MM.1S (cell line): ENCODE measurements around the gene CLTCL1.

Experiments used
- DNase-seq: peaks from one replicate; pipeline ENCODE4 v3.0.0-alpha.2; 2015
- H2AFZ ChIP-seq: fragments of 300-600 bp; sonication (generic); 2 replicates; pipeline ENCODE4 v1.6.0; 2016; ENCODE audit warnings: antibody characterized with exemption, low read length
- H3F3A ChIP-seq: fragments of 300-600 bp; sonication (generic); 2 replicates; pipeline ENCODE4 v1.6.1; 2016; ENCODE audit warnings: mild to moderate bottlenecking, antibody characterized with exemption, low read length, moderate library complexity, mixed read lengths; ENCODE audit not compliant: insufficient read depth
- H3K27ac ChIP-seq: fragments of 300-600 bp; sonication (generic); 2 replicates; pipeline ENCODE4 v1.5.1; 2016; ENCODE audit warnings: mild to moderate bottlenecking, low read length
- H3K27me3 ChIP-seq: fragments of 300-600 bp; sonication (generic); replicated peaks from 2 replicates; pipeline ENCODE4 v1.6.0; 2016; ENCODE audit warnings: low read length; ENCODE audit not compliant: insufficient read depth
- H3K36me3 ChIP-seq: fragments of 300-600 bp; sonication (generic); replicated peaks from 2 replicates; pipeline ENCODE4 v1.6.1; 2016; ENCODE audit warnings: mild to moderate bottlenecking, low read length, mixed read lengths; ENCODE audit not compliant: insufficient read depth
- H3K4me1 ChIP-seq: fragments of 300-600 bp; sonication (generic); 2 replicates; pipeline ENCODE4 v1.6.1; 2016; ENCODE audit warnings: low read length, mixed read lengths
- H3K4me2 ChIP-seq: fragments of 300-600 bp; sonication (generic); 2 replicates; pipeline ENCODE4 v1.6.0; 2016; ENCODE audit warnings: low read depth, low read length
- H3K4me3 ChIP-seq: fragments of 300-600 bp; sonication (generic); 2 replicates; pipeline ENCODE4 v1.5.1; 2016; ENCODE audit warnings: low read length, mixed read lengths
- H3K79me2 ChIP-seq: fragments of 300-600 bp; sonication (generic); 2 replicates; pipeline ENCODE4 v1.6.1; 2016; ENCODE audit warnings: mixed run types, low read length, mixed read lengths
- H3K9ac ChIP-seq: fragments of 300-600 bp; sonication (generic); 2 replicates; pipeline ENCODE4 v1.6.1; 2016; ENCODE audit warnings: low read length, mixed read lengths
- H3K9me2 ChIP-seq: fragments of 300-600 bp; sonication (generic); replicated peaks from 2 replicates; pipeline ENCODE4 v1.6.1; 2016; ENCODE audit warnings: mild to moderate bottlenecking, low read length, mixed read lengths; ENCODE audit not compliant: insufficient read depth
- H3K9me3 ChIP-seq: fragments of 300-600 bp; sonication (generic); replicated peaks from 2 replicates; pipeline ENCODE4 v1.6.1; 2016; ENCODE audit warnings: mild to moderate bottlenecking, low read length, mixed read lengths; ENCODE audit not compliant: insufficient read depth
- H4K20me1 ChIP-seq: fragments of 300-600 bp; sonication (generic); 2 replicates; pipeline ENCODE4 v1.6.1; 2016; ENCODE audit warnings: mild to moderate bottlenecking, low read length, moderate library complexity, mixed read lengths; ENCODE audit not compliant: insufficient read depth
- EZH2 ChIP-seq: fragments of 300-600 bp; sonication (generic); optimal IDR thresholded peaks from 2 replicates; pipeline ENCODE3; 2017; ENCODE audit warnings: low read depth, mild to moderate bottlenecking, antibody characterized with exemption, low read length, mixed read lengths
- EZH2phosphoT487 ChIP-seq: fragments of 300-600 bp; sonication (generic); IDR thresholded peaks from 2 replicates; pipeline ENCODE4 v1.6.1; 2018; ENCODE audit warnings: antibody characterized with exemption, low read length
- TF ChIP-seq, protein P1 (sequence below): fragments of 300-600 bp; sonication (generic); IDR thresholded peaks from 2 replicates; pipeline ENCODE4 v1.5.1; 2016; ENCODE audit warnings: antibody characterized with exemption, low read length, mixed read lengths

Gene CLTCL1

DNA sequence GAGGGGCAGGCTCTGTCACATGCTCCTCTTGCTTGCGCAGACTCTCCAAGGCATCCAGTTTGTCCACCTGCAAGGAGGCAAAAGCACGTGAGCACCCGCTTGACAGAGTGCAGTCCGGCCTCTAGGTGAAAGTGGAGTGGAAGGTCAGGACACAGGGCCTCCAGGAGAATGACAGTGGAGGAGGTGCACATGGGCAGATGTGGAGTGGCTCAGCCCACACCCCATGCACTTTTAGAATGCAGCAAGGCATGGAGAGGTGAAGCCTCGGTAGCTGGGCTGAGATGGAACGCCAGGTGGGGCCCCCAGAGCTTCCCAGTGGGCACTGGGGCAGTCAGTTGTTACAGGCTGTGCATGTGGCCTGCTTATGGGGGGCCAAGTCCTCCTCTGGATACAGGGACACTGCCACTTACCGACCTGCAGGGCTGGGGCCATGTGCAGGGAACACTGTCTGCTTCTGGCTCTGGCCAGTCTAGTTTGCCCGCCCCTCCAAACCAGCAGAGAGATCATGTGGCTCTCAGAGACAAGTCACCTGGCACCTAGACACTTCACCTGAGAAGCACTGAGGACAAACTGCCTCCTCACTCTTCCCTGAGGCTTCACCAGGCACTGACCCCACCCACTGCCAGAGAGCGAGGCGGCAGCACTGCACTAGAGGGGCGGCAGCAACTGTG, 110.6 kb downstream of the CLTCL1 start:
- H3K4me3 ChIP-seq = no peak overlapping the region
- peaks cover 3% of the 10 kb centered on the region; the same call in 1 of the 2 replicates for H3K4me1 ChIP-seq
- no peak for TF ChIP-seq EZH2phosphoT487
- no peak for TF ChIP-seq EZH2
- peaks cover 16% of the 10 kb centered on the region for H3K79me2 ChIP-seq
- H3K4me2 ChIP-seq = no peak overlapping the region
- H3K9ac ChIP-seq = no peak overlapping the region
- DNase-seq = no peak
- no peak overlapping the region for H3K27ac ChIP-seq
- no peaks in the 10 kb centered on the region for H4K20me1 ChIP-seq
- peaks cover 13% of the 10 kb centered on the region; the same call in 1 of the 2 replicates for H3F3A ChIP-seq
- no peaks in the 10 kb centered on the region for H3K36me3 ChIP-seq
- no peaks in the 10 kb centered on the region for H3K27me3 ChIP-seq
- H3K9me2 ChIP-seq = no peaks in the 10 kb centered on the region
- H2AFZ ChIP-seq = no peak overlapping the region
- no peaks in the 10 kb centered on the region for H3K9me3 ChIP-seq

DNA sequence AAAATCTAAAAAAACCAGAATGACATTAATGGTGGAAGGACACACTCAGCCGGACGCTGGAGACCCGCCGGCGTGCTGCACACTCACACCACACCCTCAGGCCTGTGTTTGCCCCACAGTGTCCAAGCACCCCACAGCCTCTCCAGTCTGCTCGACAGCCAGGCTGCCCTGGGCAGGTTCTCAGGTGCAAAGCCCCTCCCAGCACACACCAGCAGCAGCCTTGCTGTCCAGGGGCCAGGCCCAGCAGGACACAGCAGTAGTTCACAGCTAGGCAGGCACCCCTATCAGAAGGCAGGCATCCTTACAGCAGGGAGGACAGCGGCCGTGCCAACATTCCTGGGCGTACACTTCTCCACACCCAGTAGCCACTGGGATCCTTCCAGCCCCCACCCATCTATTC, 111.3 kb downstream of the CLTCL1 start:
- no peak for TF ChIP-seq EZH2
- Histone ChIP-seq H3K9ac (no peak overlapping the region), H3K4me2 (no peak overlapping the region), H3K9me3 (no peaks in the 10 kb centered on the region), H3K27me3 (no peaks in the 10 kb centered on the region), H3K4me1 (peaks cover 3% of the 10 kb centered on the region; the same call in 1 of the 2 replicates), H3K27ac (no peak overlapping the region), H4K20me1 (no peaks in the 10 kb centered on the region), H3K79me2 (peaks cover 17% of the 10 kb centered on the region), H3F3A (peaks cover 13% of the 10 kb centered on the region; the same call in 1 of the 2 replicates), H3K36me3 (no peaks in the 10 kb centered on the region), H2AFZ (peak overlapping the region; percentile 84), H3K9me2 (no peaks in the 10 kb centered on the region), H3K4me3 (no peak overlapping the region)
- no peak for DNase-seq

DNA sequence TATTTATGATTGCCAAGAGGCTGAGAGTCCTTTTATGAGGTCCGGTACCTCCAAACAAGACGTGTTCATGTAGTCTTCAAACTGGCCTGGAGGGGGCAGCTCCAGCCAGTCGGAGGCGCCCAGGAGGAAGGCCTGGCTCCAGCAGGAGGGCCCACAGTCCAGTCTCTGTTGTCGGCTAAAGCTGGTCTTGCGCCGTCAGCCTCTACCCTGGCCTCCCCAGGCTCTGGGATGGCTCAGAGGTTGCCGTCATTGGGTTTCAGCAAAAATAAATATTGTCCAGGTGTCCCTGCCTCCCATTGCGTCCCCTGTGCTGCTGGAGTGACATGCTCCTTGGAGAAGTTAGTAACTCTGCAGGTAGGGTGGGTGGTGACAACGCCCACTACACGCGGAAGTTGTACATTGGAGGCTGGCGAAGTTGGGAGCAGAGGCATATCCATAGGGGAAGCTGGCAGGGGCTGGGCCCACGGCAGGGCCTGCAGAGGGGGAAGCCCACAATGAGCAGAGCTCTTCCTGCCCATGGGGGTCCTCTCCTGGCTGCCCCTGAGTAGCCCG, 111.9 kb downstream of the CLTCL1 start:
- TF ChIP-seq, protein P1, sequence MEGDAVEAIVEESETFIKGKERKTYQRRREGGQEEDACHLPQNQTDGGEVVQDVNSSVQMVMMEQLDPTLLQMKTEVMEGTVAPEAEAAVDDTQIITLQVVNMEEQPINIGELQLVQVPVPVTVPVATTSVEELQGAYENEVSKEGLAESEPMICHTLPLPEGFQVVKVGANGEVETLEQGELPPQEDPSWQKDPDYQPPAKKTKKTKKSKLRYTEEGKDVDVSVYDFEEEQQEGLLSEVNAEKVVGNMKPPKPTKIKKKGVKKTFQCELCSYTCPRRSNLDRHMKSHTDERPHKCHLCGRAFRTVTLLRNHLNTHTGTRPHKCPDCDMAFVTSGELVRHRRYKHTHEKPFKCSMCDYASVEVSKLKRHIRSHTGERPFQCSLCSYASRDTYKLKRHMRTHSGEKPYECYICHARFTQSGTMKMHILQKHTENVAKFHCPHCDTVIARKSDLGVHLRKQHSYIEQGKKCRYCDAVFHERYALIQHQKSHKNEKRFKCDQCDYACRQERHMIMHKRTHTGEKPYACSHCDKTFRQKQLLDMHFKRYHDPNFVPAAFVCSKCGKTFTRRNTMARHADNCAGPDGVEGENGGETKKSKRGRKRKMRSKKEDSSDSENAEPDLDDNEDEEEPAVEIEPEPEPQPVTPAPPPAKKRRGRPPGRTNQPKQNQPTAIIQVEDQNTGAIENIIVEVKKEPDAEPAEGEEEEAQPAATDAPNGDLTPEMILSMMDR = peak; percentile 83
- TF ChIP-seq EZH2phosphoT487 = no peak
- Histone ChIP-seq H3K4me2 (peak overlapping the region; percentile 95), H3K36me3 (no peaks in the 10 kb centered on the region), H3K9me2 (no peaks in the 10 kb centered on the region), H3K4me3 (peak overlapping the region; percentile 77), H2AFZ (peak overlapping the region; percentile 84), H3K4me1 (peaks cover 3% of the 10 kb centered on the region; the same call in 1 of the 2 replicates), H3K27me3 (no peaks in the 10 kb centered on the region), H3K79me2 (peaks cover 17% of the 10 kb centered on the region), H3K9ac (peak overlapping the region; percentile 51; the same call in 1 of the 2 replicates), H3F3A (peaks cover 13% of the 10 kb centered on the region; the same call in 1 of the 2 replicates), H4K20me1 (no peaks in the 10 kb centered on the region), H3K9me3 (no peaks in the 10 kb centered on the region), H3K27ac (peak overlapping the region; percentile 19; the same call in 1 of the 2 replicates)
- peak; percentile 87 for DNase-seq

DNA sequence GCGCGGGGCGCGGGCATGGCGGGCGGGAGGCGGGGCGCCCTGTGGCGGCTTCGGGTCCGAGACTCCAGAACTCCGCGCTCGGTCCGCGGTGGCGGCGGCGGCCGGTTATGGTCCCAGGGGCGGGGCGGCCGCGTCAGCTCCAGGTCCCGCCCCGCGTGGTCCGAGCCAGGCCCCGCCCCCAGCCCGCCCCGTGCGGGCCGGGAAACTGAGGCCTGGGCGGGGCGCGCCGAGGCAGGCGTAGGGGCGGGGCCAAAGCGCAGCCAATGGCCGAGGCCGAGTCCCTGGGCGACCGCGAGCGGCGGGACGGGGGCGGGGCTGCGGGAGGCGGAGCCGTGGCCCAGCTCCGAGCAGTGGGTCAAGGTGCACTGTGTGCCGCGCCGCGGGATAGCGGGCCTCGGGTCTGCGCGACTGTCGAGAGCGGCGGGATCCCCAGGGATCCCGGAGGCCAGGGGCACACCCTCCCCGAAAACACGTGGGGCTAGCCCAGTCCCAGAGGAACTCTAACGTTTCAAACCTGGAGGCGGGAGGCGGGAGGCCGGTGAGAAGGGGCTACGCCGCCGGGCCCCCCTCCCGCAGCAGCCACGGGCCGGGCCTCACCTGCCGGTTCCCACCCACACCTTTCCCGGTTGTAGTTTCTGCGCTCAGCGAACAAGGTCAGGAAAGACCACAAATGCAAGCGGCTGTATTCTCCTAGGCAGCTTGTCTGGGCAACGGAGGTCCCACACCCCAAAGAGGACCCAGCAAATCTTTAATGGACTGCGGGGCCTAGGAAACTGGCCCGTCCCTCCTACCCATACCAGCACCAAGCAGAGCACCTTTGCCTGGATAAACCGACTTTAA, 112.6 kb downstream of the CLTCL1 start, which contains the start of gene SLC25A1:
Gene SLC25A1, minus strand, starts transcription at position 80 of the 840 bp plus-strand sequence. Its CDS starts 63 bp downstream, at position 17.
- peak within 1 kb of the TSS; percentile 19; the same call in 1 of the 2 replicates for H3K27ac ChIP-seq
- peak within 1 kb of the TSS; percentile 70 for H3K9ac ChIP-seq
- no peaks in the 10 kb centered on the region for H4K20me1 ChIP-seq
- H3K4me3 ChIP-seq = peak within 1 kb of the TSS; percentile 78
- peaks cover 3% of the 10 kb centered on the region; the same call in 1 of the 2 replicates for H3K4me1 ChIP-seq
- peak within 1 kb of the TSS; percentile 84 for H2AFZ ChIP-seq
- peaks cover 17% of the 10 kb centered on the region for H3K79me2 ChIP-seq
- H3F3A ChIP-seq = peaks cover 13% of the 10 kb centered on the region; the same call in 1 of the 2 replicates
- DNase-seq = peak; percentile 92
- TF ChIP-seq, protein P1 = no peak
- TF ChIP-seq EZH2 (no peak), EZH2phosphoT487 (no peak)
- H3K36me3 ChIP-seq = no peaks in the 10 kb centered on the region
- H3K9me2 ChIP-seq = no peaks in the 10 kb centered on the region
- H3K4me2 ChIP-seq = peak within 1 kb of the TSS; percentile 95
- H3K27me3 ChIP-seq = no peaks in the 10 kb centered on the region
- H3K9me3 ChIP-seq = no peaks in the 10 kb centered on the region
